Activated CD4-positive, alpha-beta T cell treated with anti-CD3 and anti-CD28 coated beads, Interleukin-2, amount 50 U/mL, for 1 hour (primary cell): ENCODE results near the gene CT45A8.
"Not testable (repeated sequence)": the region's sequence is repeated elsewhere in the genome, so short reads cannot be mapped to it uniquely, and the experiment has no call there.

Experiments used
- DNase-seq: peaks from one replicate; pipeline ENCODE4 v3.0.0-alpha.2; 2020

CT45A8 gene, protein sequence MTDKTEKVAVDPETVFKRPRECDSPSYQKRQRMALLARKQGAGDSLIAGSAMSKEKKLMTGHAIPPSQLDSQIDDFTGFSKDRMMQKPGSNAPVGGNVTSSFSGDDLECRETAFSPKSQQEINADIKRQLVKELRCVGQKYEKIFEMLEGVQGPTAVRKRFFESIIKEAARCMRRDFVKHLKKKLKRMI

DNA sequence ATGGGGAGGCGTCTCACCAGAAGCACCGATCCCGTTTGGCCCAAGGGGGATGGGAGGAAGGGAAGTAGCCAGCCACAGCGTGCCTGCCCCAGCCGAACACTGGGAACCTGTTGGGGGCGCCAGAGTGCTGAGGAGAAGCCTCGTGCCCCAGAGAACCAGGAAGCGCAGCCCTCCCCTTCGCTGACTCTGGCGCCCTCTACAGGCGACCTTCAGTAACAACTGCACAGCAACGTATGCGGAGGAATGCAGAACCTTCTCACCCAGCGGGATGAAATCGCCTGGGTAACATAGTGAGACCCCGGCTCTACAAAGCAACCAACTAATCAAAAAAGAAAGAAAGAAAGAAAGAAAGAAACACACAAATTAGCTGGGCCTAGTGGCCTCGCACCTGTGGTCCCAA lies at the start of gene CT45A8:
CT45A8 (minus strand) TSS at position 101 of the 400 bp plus-strand sequence. CDS start 3,755 bp downstream, outside the sequence.
- not testable (repeated sequence) for DNase-seq

DNA sequence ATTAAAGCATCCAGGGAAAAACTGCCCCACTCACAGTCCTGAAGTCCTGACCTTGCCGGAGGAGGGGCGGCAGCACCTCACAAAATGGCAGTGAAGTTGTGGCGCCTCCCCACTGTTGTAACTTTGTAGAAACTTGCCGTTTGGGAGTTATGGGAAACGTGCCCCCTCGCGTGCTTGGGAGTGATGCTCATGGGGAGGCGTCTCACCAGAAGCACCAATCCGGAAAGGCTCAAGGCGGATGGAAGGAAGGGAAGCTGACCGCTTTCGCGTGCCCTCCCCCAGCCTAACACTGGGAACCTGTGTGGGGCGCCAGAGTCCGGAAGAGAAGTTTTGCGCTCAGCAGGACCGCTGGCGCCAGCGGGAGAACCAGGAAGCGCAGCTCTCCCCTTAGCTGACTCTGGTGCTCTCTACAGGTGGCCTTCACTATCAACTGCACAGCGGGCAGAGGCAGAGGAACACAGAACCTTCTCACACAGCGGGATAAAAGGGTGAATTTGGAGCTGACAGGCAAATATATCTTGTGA lies 39.0 kb upstream of the CT45A8 start, which contains the start of the genes CT45A10 and SAGE1:
CT45A10 (minus strand) TSS at position 151 of the 524 bp plus-strand sequence. CDS start 8,100 bp downstream, outside the sequence.
SAGE1 (plus strand) TSS at position 423 of the 524 bp plus-strand sequence. CDS start 2,527 bp downstream, outside the sequence.
- DNase-seq: no peak

GRCh38 chrX:135892781-135893180 lies 38.4 kb upstream of the CT45A8 start:
- DNase-seq: no peak

DNA sequence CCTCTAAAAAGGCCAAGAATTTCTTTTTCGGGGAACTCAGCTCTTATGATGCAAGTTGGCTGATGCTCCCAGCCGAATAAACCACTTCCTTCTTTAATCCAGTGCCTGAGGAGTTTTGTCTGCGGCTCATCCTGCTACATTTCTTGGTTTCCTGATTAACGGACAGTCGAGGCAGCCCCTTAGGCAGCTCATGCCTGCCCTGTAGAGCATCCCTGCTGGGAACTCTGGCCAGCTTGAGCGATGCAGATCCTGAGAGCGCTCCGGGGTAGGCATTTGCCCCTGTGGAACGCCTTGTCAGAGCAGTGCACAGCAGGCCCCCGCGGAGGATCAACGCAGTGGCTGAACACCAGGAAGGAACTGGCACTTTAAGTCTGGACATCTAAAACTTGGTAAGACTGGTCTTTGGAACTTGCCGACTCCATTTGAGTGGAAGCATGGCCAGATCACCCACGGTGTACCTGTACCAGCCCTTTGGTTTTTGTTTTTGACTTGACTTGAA lies 35.8 kb upstream of the CT45A8 start:
- no peak for DNase-seq

DNA sequence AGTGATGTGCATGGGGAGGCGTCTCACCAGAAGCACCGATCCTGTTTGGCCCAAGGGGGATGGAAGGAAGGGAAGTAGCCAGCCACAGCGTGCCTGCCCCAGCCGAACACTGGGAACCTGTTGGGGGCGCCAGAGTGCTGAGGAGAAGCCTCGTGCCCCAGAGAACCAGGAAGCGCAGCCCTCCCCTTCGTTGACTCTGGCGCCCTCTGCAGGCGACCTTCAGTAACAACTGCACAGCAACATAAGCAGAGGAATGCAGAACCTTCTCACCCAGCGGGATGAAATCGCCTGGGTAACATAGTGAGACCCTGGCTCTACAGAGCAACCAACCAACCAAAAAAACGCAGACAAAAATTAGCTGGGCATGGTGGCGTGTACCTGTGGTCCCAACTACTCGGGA lies 34.6 kb upstream of the CT45A8 start:
- peak; percentile 2 for DNase-seq

DNA sequence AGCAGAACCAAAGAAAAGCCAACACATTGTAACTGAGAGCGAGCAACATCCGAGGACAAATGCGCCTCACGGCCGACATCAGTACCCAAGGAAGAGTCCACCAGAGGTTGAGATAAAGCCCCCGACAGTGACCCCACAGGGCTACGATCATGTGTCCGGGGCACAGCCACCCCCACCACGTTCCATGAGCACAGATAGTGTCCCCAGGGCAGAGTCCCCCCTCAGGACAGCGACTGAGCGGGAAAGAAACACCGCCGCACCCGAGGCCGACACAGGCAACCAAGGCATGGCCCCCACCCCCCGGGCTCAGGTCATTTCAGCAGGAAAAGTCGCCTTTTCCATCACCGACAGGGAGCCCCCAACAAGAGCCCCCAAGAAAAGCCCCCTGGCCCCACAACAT lies 33.9 kb upstream of the CT45A8 start:
- not testable (repeated sequence) for DNase-seq

GRCh38 chrX:135882741-135883140 lies 28.4 kb upstream of the CT45A8 start:
- DNase-seq: not testable (repeated sequence)

GRCh38 chrX:135871712-135872111 lies 17.4 kb upstream of the CT45A8 start, which contains the start of gene CT45A9:
TSS of gene CT45A9 (minus strand) at chrX:135871812. CDS start at chrX:135868061, 3,751 bp downstream.
- not testable (repeated sequence) for DNase-seq

GRCh38 chrX:135837180-135837579 lies 17.2 kb downstream of the CT45A8 start, which contains the start of gene CT45A7:
TSS of gene CT45A7 (minus strand) at chrX:135837280. CDS start at chrX:135833533, 3,747 bp downstream.
- DNase-seq: not testable (repeated sequence)

- not testable (repeated sequence) for DNase-seq
Measured at GRCh38 chrX:135819912-135820311, 34.4 kb downstream of the CT45A8 start, which contains the start of gene CT45A2. TSS of gene CT45A2 (minus strand) at chrX:135820012. CDS start at chrX:135816265, 3,747 bp downstream.

DNA sequence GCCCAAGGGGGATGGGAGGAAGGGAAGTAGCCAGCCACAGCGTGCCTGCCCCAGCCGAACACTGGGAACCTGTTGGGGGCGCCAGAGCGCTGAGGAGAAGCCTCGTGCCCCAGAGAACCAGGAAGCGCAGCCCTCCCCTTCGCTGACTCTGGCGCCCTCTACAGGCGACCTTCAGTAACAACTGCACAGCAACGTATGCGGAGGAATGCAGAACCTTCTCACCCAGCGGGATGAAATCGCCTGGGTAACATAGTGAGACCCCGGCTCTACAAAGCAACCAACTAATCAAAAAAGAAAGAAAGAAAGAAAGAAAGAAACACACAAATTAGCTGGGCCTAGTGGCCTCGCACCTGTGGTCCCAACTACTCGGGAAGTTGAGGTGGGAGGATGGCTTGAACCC lies 51.7 kb downstream of the CT45A8 start, which contains the start of gene CT45A6:
CT45A6 (minus strand) TSS at position 101 of the 400 bp plus-strand sequence. CDS start 3,794 bp downstream, outside the sequence.
- DNase-seq: not testable (repeated sequence)
